Keratinocyte (primary cell): ENCODE data around the gene CYP27B1. TPM values are rescaled to one million over a fixed set of nuclear protein-coding genes. Genes with fewer than 3 reads are reported as not detected.

Source experiments
- DNase-seq: peaks from one replicate; pipeline ENCODE4 v3.0.0-alpha.2; 2011; ENCODE audit warnings: low read depth, missing footprints, low spot score
- FAIRE-seq: peaks from 2 replicates; lab custom pipeline; 2011; peaks lifted over from hg19 to GRCh38; lab: Jason Lieb, UNC
- H2AFZ ChIP-seq: 2 replicates; pipeline ENCODE4 v1.6.0; 2012; ENCODE audit warnings: low read length, control low read depth, inconsistent platforms; ENCODE audit not compliant: control insufficient read depth
- H3K27ac ChIP-seq: 2 replicates; pipeline ENCODE4 v1.5.1; 2011; ENCODE audit warnings: low read length; ENCODE audit not compliant: control insufficient read depth, insufficient read depth
- H3K27me3 ChIP-seq: 3 replicates; pipeline ENCODE4 v1.6.0; 2011; ENCODE audit warnings: low read length; ENCODE audit not compliant: control insufficient read depth, insufficient read depth; ENCODE audit errors: extremely low read depth
- H3K36me3 ChIP-seq, 2 experiments: 2 replicates in 1 of 2; 3 replicates in 1 of 2; pipeline ENCODE4 v1.5.1; 2011; ENCODE audit warnings: low read length in 2 of 2, mild to moderate bottlenecking in 1 of 2; ENCODE audit not compliant: control insufficient read depth in 2 of 2, insufficient read depth in 2 of 2; ENCODE audit errors: extremely low read depth in 1 of 2
- H3K4me1 ChIP-seq: 3 replicates; pipeline ENCODE4 v1.5.1; 2011; ENCODE audit warnings: low read length; ENCODE audit not compliant: control insufficient read depth, insufficient read depth; ENCODE audit errors: extremely low read depth
- H3K4me2 ChIP-seq: 3 replicates; pipeline ENCODE4 v1.6.0; 2011; ENCODE audit warnings: low read depth, low read length; ENCODE audit not compliant: control insufficient read depth, insufficient read depth; ENCODE audit errors: extremely low read depth
- H3K4me3 ChIP-seq, 3 experiments: fragments of 200-600 bp in 1 of 3; sonication (generic) in 1 of 3; 2 replicates in 2 of 3; 3 replicates in 1 of 3; pipeline ENCODE4 v1.5.1; 2011 to 2016; ENCODE audit warnings: low read length in 3 of 3, mild to moderate bottlenecking in 3 of 3, control low read depth in 2 of 3, inconsistent platforms in 1 of 3, low read depth in 1 of 3, mixed read lengths in 1 of 3, mixed run types in 1 of 3, moderate library complexity in 1 of 3; ENCODE audit not compliant: control insufficient read depth in 2 of 3, insufficient read depth in 2 of 3; ENCODE audit errors: extremely low read depth in 1 of 3
- H3K79me2 ChIP-seq: 2 replicates; pipeline ENCODE4 v1.6.0; 2012; ENCODE audit warnings: low read length; ENCODE audit not compliant: control insufficient read depth, insufficient read depth
- H3K9ac ChIP-seq: 3 replicates; pipeline ENCODE4 v1.6.0; 2011; ENCODE audit warnings: low read length; ENCODE audit not compliant: control insufficient read depth, insufficient read depth; ENCODE audit errors: extremely low read depth
- H3K9me1 ChIP-seq: 3 replicates; pipeline ENCODE4 v1.6.0; 2011; ENCODE audit warnings: low read length; ENCODE audit not compliant: control insufficient read depth, insufficient read depth; ENCODE audit errors: extremely low read depth
- H3K9me3 ChIP-seq: 2 replicates; pipeline ENCODE4 v1.5.1; 2012; ENCODE audit warnings: low read depth, low read length; ENCODE audit not compliant: control insufficient read depth
- H4K20me1 ChIP-seq: 3 replicates; pipeline ENCODE4 v1.6.0; 2011; ENCODE audit warnings: low read length; ENCODE audit not compliant: control insufficient read depth, insufficient read depth; ENCODE audit errors: extremely low read depth
- EZH2 ChIP-seq: IDR thresholded peaks from one replicate; pipeline ENCODE4 v1.6.1; 2012; ENCODE audit warnings: inconsistent platforms, mild to moderate bottlenecking, low read length, moderate library complexity
- dilution Hi-C: fragments of 300-500 bp; cut with MboI; formaldehyde crosslinking; loops from one replicate; pipeline ENCODE4 v1.7.0; 2020; ENCODE audit warnings: low sequenced_read_pairs; ENCODE audit not compliant: extremely low pct_ligation_motif_present
- polyA plus RNA-seq, 5 experiments: library from polyadenylated mRNA; depleted of rRNA in 3 of 5; stranded (reverse) in 3 of 5; stranded (forward) in 1 of 5; unstranded in 1 of 5; fragments of >200 nt; gene quantifications; 1 replicate in 1 of 5; 2 replicates in 3 of 5; 3 replicates in 1 of 5; pipeline versions ENCODE4 v1.2.1 to v1.2.3, GENCODE V29; 2011 to 2012; ENCODE audit warnings: missing spikeins in 2 of 5, low read depth in 1 of 5, low replicate concordance in 1 of 5
- TF ChIP-seq, protein P1 (sequence below), 3 experiments: IDR thresholded peaks in 1 of 3; conservative IDR thresholded peaks in 1 of 3; optimal IDR thresholded peaks in 1 of 3; 2 replicates in 2 of 3; 3 replicates in 1 of 3; pipeline versions ENCODE3 to v1.5.1; 2011; ENCODE audit warnings: low read length in 3 of 3, mild to moderate bottlenecking in 3 of 3, moderate library complexity in 2 of 3, control low read depth in 1 of 3, inconsistent platforms in 1 of 3; ENCODE audit not compliant: insufficient read depth in 2 of 3; ENCODE audit errors: extremely low read depth in 1 of 3

CYP27B1 gene
- polyA plus RNA-seq, 1 donor (not counting 4 experiments of a cell fraction or from before 2014, with no cell fraction given), result 33.6 TPM

DNA sequence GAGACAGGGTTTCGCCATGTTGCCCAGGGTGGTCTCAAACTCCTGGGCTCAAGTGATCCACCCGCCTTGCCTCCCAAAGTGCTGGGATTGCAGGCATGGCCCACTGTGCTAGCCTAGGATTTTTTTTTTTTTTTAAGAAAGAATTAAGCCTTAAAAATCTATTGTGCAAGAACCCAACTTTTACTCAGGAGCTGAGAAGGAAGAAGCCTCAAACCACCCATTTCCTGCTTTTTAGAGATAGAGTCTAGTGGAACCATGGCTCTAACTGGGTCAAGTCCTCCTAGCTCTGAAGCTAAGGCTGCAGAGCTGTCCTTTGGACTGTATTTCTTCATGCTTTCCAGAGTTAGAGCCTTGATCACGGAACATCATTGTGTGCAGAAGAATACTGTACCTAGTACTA, 14.4 kb upstream of the CYP27B1 start:
- FAIRE-seq, result no peak
- Histone ChIP-seq H3K9me3 (no peaks in the 10 kb centered on the region), H3K4me1 (peaks cover 8% of the 10 kb centered on the region), H3K9me1 (no peaks in the 10 kb centered on the region), H3K36me3 (peaks cover 2 to 8% of the 10 kb centered on the region in 2 experiments), H3K27ac (no peak overlapping the region), H3K79me2 (peaks cover 16% of the 10 kb centered on the region), H3K27me3 (no peaks in the 10 kb centered on the region), H3K4me2 (no peak overlapping the region), H2AFZ (no peak overlapping the region), H3K4me3 (no peak overlapping the region), H3K9ac (no peak overlapping the region), H4K20me1 (no peaks in the 10 kb centered on the region)
- no peak for DNase-seq
- dilution Hi-C loops, result no loop called here
- no peak for TF ChIP-seq EZH2
- TF ChIP-seq, protein P1, sequence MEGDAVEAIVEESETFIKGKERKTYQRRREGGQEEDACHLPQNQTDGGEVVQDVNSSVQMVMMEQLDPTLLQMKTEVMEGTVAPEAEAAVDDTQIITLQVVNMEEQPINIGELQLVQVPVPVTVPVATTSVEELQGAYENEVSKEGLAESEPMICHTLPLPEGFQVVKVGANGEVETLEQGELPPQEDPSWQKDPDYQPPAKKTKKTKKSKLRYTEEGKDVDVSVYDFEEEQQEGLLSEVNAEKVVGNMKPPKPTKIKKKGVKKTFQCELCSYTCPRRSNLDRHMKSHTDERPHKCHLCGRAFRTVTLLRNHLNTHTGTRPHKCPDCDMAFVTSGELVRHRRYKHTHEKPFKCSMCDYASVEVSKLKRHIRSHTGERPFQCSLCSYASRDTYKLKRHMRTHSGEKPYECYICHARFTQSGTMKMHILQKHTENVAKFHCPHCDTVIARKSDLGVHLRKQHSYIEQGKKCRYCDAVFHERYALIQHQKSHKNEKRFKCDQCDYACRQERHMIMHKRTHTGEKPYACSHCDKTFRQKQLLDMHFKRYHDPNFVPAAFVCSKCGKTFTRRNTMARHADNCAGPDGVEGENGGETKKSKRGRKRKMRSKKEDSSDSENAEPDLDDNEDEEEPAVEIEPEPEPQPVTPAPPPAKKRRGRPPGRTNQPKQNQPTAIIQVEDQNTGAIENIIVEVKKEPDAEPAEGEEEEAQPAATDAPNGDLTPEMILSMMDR (optimal IDR thresholded peaks at IDR 0.05 in 1 of 3, IDR thresholded peaks at IDR 0.05 in 1 of 3, conservative IDR thresholded peaks at IDR 0.05 in 1 of 3; ENCODE audit: extremely low read depth in 1 of 3, insufficient read depth in 2 of 3, low read length in 3 of 3), result no peak

GRCh38 chr12:57780284-57780897, 13.5 kb upstream of the CYP27B1 start:
- no peak overlapping the region for H3K27ac ChIP-seq
- FAIRE-seq (no peak), DNase-seq (no peak)
- H2AFZ ChIP-seq, result no peak overlapping the region
- no peaks in the 10 kb centered on the region for H3K9me3 ChIP-seq
- no peak for TF ChIP-seq EZH2
- TF ChIP-seq, protein P1 (optimal IDR thresholded peaks at IDR 0.05 in 1 of 3, IDR thresholded peaks at IDR 0.05 in 1 of 3, conservative IDR thresholded peaks at IDR 0.05 in 1 of 3; ENCODE audit: extremely low read depth in 1 of 3, insufficient read depth in 2 of 3, low read length in 3 of 3), result no peak
- H3K4me2 ChIP-seq, result no peak overlapping the region
- H3K36me3 ChIP-seq, result peaks cover 3 to 11% of the 10 kb centered on the region in 2 experiments
- H3K9ac ChIP-seq, result no peak overlapping the region
- no peaks in the 10 kb centered on the region for H4K20me1 ChIP-seq
- H3K4me1 ChIP-seq, result peaks cover 8% of the 10 kb centered on the region
- H3K4me3 ChIP-seq, result no peak overlapping the region
- no peaks in the 10 kb centered on the region for H3K9me1 ChIP-seq
- no peaks in the 10 kb centered on the region for H3K27me3 ChIP-seq
- H3K79me2 ChIP-seq, result peaks cover 16% of the 10 kb centered on the region
- dilution Hi-C loops, result no loop called here
